ENCODE data around the gene CHD9NB.
"Not testable (repeated sequence)": the region's sequence is repeated elsewhere in the genome, so short reads cannot be mapped to it uniquely, and the experiment has no call there.

CHD9NB gene

GRCh38 chr16:53048139-53048915, 4.4 kb downstream of the CHD9NB start:
- H4K20me1 ChIP-seq: no peaks in the 10 kb centered on the region
- no peak overlapping the region for H3K4me2 ChIP-seq
- H3K9me3 ChIP-seq: peaks cover 9% of the 10 kb centered on the region; the same call in 1 of the 2 replicates
- H3K27ac ChIP-seq: no peak overlapping the region
- TF ChIP-seq Cebpa-rat (IDR thresholded peaks at IDR 0.05): no peak
- no peaks in the 10 kb centered on the region for H3K27me3 ChIP-seq
- H3K4me1 ChIP-seq: peaks cover 14% of the 10 kb centered on the region
- no peaks in the 10 kb centered on the region for H3K36me3 ChIP-seq
- no peak overlapping the region for H3K4me3 ChIP-seq
- no peak overlapping the region for H3K9ac ChIP-seq

GRCh38 chr16:53047515-53047914, 5.2 kb downstream of the CHD9NB start:
- peaks cover 16% of the 10 kb centered on the region for H3K4me1 ChIP-seq
- H4K20me1 ChIP-seq, H3K9ac ChIP-seq, H3K36me3 ChIP-seq, H3K4me3 ChIP-seq, H3K27ac ChIP-seq, H3K4me2 ChIP-seq, H3K9me3 ChIP-seq, H3K27me3 ChIP-seq: not testable (repeated sequence)

GRCh38 chr16:53045341-53046220, 7.1 kb downstream of the CHD9NB start:
- H3K27me3 ChIP-seq: no peaks in the 10 kb centered on the region
- peaks cover 31% of the 10 kb centered on the region for H3K4me1 ChIP-seq
- peaks cover 9% of the 10 kb centered on the region; the same call in 1 of the 2 replicates for H3K9me3 ChIP-seq
- H3K4me3 ChIP-seq: no peak overlapping the region
- H3K36me3 ChIP-seq: no peaks in the 10 kb centered on the region
- no peak overlapping the region for H3K27ac ChIP-seq
- H3K4me2 ChIP-seq: no peak overlapping the region
- H4K20me1 ChIP-seq: no peaks in the 10 kb centered on the region
- H3K9ac ChIP-seq: no peak overlapping the region
- no peak for TF ChIP-seq Cebpa-rat (IDR thresholded peaks at IDR 0.05)

- Histone ChIP-seq H3K9ac (no peak overlapping the region), H3K4me3 (no peak overlapping the region), H3K9me3 (peaks cover 9% of the 10 kb centered on the region; the same call in 1 of the 2 replicates)
These were observed 8.6 kb downstream of the CHD9NB start for GRCh38 chr16:53043986-53044601.

GRCh38 chr16:53043428-53043831, 9.3 kb downstream of the CHD9NB start:
- Histone ChIP-seq H3K9ac (no peak overlapping the region), H3K9me3 (peaks cover 9% of the 10 kb centered on the region; the same call in 1 of the 2 replicates), H3K27ac (peak overlapping the region; percentile 14; the same call in 1 of the 2 replicates), H3K4me2 (no peak overlapping the region), H3K36me3 (no peaks in the 10 kb centered on the region), H3K4me3 (no peak overlapping the region), H4K20me1 (no peaks in the 10 kb centered on the region), H3K4me1 (peaks cover 34% of the 10 kb centered on the region), H3K27me3 (no peaks in the 10 kb centered on the region)
- no peak for TF ChIP-seq Cebpa-rat (IDR thresholded peaks at IDR 0.05)

More at GRCh38 chr16:53043986-53044601, 8.6 kb downstream of the CHD9NB start:
- Histone ChIP-seq H3K36me3 (no peaks in the 10 kb centered on the region), H4K20me1 (no peaks in the 10 kb centered on the region), H3K27me3 (no peaks in the 10 kb centered on the region), H3K4me1 (peaks cover 34% of the 10 kb centered on the region), H3K27ac (0 out of 2 replicates have a peak overlapping the region, but pooled peaks have one; percentile 14), H3K4me2 (no peak overlapping the region)
- no peak for TF ChIP-seq Cebpa-rat (IDR thresholded peaks at IDR 0.05)

GRCh38 chr16:53042235-53042701, 10.4 kb downstream of the CHD9NB start:
- peak overlapping the region; percentile 77 for H3K4me2 ChIP-seq
- TF ChIP-seq Cebpa-rat (IDR thresholded peaks at IDR 0.05): no peak
- peak overlapping the region; percentile 49 for H3K9ac ChIP-seq
- H3K27ac ChIP-seq: peak overlapping the region; percentile 82
- no peaks in the 10 kb centered on the region for H3K36me3 ChIP-seq
- no peaks in the 10 kb centered on the region for H3K27me3 ChIP-seq
- peaks cover 6% of the 10 kb centered on the region; the same call in 1 of the 2 replicates for H3K9me3 ChIP-seq
- peak overlapping the region; percentile 25 for H3K4me3 ChIP-seq
- no peaks in the 10 kb centered on the region for H4K20me1 ChIP-seq
- peaks cover 39% of the 10 kb centered on the region for H3K4me1 ChIP-seq

- Histone ChIP-seq H3K4me2 (peak overlapping the region; percentile 77), H3K27me3 (no peaks in the 10 kb centered on the region), H3K4me3 (peak overlapping the region; percentile 25), H3K9ac (peak overlapping the region; percentile 49), H3K9me3 (no peaks in the 10 kb centered on the region), H3K4me1 (peaks cover 40% of the 10 kb centered on the region), H3K36me3 (no peaks in the 10 kb centered on the region), H3K27ac (peak overlapping the region; percentile 82), H4K20me1 (no peaks in the 10 kb centered on the region)
- TF ChIP-seq Cebpa-rat (IDR thresholded peaks at IDR 0.05): no peak
These were observed 11.2 kb downstream of the CHD9NB start for GRCh38 chr16:53041320-53042051.

- peak overlapping the region; percentile 77 for H3K4me2 ChIP-seq
- no peaks in the 10 kb centered on the region for H4K20me1 ChIP-seq
- H3K27me3 ChIP-seq: no peaks in the 10 kb centered on the region
- peak overlapping the region; percentile 82 for H3K27ac ChIP-seq
- H3K4me3 ChIP-seq: peak overlapping the region; percentile 25; the same call in 1 of the 2 replicates
- peaks cover 40% of the 10 kb centered on the region for H3K4me1 ChIP-seq
- no peak for TF ChIP-seq Cebpa-rat (IDR thresholded peaks at IDR 0.05)
- H3K9me3 ChIP-seq: no peaks in the 10 kb centered on the region
- H3K36me3 ChIP-seq: no peaks in the 10 kb centered on the region
- H3K9ac ChIP-seq: no peak overlapping the region; the same call in 1 of the 2 replicates
These were observed 11.9 kb downstream of the CHD9NB start for GRCh38 chr16:53040788-53041187.

GRCh38 chr16:53036711-53037110, 16.0 kb downstream of the CHD9NB start:
- Histone ChIP-seq H3K4me1 (peaks cover 20% of the 10 kb centered on the region), H3K9me3 (peaks cover 15% of the 10 kb centered on the region)
- H3K9ac ChIP-seq, H3K27me3 ChIP-seq, H3K4me2 ChIP-seq, H3K27ac ChIP-seq, H3K4me3 ChIP-seq, H3K36me3 ChIP-seq, H4K20me1 ChIP-seq: not testable (repeated sequence)
